ELR (cell line): Measurements from ENCODE around the gene BEND6.
A peak's percentile ranks its signal among the peaks of the same experiment; 100 is the strongest.
"Not testable (repeated sequence)": the region's sequence is repeated elsewhere in the genome, so short reads cannot be mapped to it uniquely, and the experiment has no call there.

Source experiments
- DNase-seq: peaks from one replicate; pipeline ENCODE4 v3.0.0-alpha.2; 2015; ENCODE audit warnings: low read depth

The BEND6 gene

DNA sequence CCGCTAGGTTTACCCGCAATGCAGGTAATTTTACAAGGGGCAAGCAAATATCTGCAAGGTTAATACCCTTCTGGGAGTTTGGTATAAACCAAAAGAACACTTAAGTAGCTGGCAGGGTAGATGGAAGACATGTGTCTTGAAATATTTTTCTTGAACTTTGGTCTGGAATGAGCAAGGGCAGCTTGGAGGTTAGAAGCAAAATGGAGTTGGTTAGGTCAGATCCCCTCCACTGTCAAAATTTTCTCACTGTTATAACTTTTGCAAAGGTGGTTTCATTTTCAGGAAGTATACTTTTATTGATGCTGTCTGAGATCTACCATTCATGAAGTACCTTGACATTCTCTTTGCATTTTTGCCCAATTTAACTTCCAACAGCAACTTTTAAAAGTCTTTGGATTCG lies 78.3 kb downstream of the BEND6 start:
- DNase-seq = no peak

DNA sequence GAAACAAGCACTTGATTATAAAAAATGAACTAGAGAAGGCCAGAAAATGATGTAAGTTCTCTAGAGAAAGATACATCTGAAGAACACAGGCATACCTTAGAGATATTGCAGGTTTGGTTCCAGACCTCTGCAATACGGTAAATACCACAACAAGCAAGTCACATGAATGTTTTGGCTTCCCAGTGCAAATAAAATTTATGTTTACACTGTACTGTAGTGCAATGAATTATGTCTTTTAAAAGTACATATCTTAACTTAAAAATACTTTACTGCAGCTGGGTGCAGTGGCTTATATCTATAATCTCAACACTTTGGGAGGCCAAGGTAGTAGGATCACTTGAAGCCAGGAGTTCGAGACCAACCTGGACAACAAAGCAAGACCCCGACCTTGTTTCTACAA lies 80.6 kb downstream of the BEND6 start:
- no peak for DNase-seq

DNA sequence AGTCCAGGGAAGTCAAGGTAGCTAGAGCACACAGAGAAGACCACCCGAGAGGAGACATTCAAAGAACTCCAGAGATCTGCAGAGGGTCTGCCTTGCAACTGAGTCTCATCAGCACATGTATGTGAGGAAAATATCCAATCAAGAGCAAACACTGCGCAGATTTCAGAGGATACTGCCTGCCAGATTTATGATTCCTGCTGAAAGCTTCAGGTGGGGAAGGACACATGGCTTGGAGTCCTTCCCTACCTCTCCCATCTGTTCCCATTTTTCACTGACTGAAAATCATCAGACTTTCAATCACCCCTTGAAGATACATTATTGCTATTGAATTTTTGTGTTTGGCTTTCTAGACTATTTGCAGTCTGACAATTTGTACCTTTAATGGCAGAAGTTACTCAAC lies 84.0 kb downstream of the BEND6 start:
- no peak for DNase-seq

DNA sequence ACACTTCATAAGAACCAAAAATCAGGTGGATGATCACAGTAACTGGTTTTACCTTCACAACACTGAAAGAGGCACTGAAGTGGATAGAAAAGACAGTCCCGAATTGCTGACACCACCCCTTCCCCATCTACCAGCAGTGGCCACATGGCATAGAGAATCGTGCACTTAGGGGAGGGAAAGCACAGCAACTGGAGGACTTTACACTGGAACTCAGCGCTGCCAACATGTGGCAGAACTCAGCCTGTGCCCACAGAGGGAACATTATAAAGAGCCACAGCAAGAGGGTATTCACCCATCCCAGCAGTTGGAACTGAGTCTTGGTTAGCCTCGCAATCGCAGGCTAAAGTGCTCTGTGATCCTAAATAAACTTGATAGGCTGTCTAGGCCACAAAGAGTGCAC lies 85.1 kb downstream of the BEND6 start:
- peak; percentile 28 for DNase-seq

DNA sequence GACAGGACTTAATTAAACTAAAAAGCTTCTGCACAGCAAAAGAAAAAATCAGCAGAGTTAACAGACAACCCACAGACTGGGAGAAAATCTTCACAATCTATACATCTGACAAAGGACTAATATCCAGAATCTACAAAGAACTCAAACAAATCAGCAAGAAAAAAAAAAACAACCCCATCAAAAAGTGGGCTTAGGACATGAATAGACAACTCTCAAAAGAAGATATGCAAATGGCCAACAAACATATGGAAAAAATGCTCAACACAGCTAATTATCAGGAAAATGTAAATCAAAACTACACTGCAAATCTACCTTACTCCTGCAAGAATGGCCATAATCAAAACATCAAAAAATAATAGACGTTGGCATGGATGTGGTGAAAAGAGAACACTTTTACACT lies 89.2 kb downstream of the BEND6 start:
- DNase-seq = not testable (repeated sequence)

DNA sequence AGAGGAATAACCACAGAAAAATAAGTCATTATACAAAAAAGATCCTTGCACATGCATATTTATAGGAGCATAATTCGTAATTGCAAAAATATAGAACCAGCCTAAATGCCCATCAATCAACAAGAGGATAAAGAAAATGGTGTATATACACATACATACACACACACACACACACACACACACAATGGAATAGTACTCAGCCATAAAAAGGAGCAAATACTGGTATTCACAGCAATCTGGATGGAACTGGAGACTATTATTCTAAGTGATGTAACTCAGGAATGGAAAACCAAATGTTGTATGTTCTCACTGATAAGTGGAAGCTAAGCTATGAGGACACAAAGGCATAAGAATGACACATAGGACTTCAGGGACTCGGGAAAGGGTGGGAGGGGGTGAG lies 89.7 kb downstream of the BEND6 start:
- DNase-seq = no peak

DNA sequence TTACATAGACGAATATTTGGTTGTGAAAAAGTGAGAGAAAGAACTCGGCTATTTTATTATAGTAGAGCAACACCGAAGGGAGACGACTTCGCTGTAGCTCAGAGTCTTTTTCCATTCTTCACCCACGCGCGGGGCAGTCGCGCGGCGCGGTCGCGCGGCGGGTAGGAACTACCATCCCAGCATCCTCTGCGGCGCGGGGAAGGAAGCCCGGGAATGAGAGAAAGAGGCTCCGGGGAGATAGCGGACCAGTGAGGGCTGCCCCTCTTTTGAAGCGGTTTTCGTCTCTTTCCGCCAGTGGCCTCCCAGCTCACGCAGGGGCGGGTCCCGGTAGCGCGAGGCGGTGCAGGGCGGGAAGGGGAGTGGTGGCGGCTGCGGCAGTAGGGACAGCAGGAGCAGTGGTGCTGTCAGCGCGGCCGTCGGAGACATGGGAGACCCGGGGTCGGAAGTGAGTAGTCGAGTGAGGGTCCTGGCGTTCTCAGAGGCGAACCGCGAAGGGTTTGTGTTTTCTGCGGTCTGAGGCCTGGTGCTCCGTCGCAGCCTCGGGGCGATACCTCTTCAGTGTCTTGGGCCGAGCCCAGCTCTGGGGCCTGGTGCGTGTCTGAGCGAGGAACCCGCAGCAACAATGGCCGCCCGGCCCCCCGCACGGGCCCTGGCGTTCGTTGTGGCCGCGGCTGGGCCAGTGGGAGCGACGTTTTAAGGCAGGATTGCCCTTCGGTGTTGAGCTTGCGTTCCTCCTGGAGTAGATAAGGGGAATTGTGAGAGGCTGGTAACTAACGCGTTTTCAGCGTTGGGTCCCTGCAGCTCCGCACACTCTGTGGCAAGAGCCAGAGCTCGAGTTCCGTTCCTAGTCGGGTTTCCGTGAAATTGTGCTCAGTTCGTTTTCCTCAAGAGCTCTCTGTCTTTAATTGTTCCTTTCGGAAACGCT lies 91.7 kb downstream of the BEND6 start, which contains the start of gene KIAA1586:
TSS of gene KIAA1586 (plus strand) at position 362 of the 925 bp plus-strand sequence. CDS start at position 425, 63 bp downstream.
- DNase-seq = peak; percentile 96

DNA sequence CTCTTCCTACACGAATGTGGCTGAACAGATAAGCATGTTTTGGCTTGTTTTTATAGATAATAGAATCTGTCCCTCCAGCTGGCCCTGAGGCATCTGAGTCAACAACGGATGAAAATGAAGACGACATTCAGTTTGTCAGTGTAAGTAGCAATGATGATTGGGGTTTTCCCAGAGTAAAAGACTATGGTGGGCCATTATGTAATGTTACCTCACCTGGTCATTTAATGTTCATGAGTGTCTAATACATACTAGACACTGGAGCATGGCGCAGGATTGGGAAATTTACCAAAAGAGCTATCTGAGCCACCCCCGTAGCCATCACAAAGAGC lies 92.3 kb downstream of the BEND6 start:
- DNase-seq = not testable (repeated sequence)

DNA sequence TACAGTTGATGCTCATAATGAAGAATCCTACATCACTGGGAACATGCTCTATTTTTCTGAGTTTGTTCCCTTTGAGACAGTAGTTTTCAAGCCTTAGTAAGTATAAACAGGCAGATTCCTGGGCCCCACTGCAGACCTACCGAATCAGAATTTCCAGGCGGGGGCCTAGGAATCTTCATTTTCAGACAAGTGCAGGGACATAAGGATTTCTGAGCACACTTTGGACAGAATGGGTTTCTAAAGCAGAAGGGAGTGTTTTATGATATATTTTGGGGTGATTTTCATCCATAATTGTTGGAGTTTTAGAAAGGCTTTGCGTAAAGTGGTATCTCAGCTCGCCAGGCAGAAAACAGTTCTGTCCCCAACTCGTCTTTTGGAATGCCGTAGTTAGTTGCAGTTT lies 93.0 kb downstream of the BEND6 start:
- DNase-seq = not testable (repeated sequence)

DNA sequence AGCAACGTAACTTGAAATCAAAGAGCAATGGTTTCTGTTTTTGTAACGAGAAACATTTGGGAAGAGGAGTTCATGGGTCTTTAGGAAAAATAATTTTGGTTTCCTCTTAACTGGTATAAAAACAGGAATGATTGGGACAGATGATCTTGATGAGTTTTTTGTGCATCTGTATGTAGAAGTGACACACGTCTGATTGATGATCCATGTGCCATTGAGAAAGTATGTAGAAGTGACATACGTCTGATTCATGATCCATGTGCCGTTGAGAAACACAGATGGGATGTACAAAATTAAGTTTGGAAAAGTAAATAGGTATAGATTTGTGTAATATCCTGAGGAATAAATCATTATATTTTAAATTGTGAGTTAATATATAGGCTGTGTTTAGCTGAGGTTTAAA lies 93.7 kb downstream of the BEND6 start:
- DNase-seq = peak; percentile 58

DNA sequence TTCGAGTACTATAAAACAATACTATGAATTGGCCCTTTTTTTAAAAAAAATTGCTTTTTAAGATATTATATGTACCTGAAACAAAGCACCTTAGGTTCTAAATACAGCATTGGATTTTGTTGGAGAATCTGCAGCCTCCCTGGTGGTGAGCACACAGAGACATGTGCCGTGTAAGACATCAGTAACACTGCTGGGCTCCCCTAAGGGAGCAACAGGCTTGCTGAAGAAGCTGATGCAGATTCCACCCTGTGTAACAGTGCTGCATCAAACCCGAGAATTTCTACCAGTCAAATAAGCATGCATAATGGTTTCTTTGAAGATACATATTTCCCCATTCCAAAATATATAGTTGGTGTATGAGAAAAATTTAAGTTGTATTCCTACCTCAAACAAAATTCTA lies 108.9 kb downstream of the BEND6 start:
- DNase-seq = no peak

DNA sequence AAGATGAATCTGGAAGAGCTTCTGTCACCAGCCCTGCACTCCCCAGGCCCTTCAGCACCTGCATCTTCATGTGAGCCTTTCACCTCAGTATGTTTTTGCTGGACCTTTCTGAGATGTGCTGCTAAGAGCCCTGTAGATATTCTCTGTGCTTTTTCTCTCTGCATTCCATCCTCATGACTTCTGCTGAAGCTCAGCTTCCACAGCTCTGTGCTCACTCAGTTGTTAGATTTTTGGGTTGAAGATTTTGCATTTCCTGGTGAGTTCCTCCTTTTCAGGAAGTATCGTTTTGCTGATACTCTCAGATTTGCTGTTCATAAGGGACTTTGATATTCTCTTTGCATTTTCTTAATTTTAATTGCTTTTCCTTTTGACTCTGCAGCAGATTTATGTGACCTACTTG lies 109.9 kb downstream of the BEND6 start:
- peak; percentile 41 for DNase-seq

DNA sequence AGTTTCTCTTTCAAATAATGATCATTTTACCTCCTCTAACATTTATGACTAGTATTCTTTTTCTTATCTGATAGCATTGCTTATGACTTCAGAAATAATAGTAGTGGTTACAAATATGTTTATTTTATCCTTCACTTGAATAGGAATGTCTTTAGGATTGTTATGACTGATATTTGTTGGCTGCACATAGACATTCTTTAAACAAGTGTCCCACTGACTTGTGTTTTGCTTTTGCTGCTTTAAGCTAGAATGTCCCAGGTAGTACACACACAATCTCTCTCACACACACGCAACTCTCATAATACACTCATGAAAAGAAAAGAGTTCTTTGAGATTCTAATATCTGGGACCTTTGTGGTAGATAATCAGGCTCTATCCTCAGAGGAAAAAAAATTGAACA lies 113.2 kb downstream of the BEND6 start:
- no peak for DNase-seq

DNA sequence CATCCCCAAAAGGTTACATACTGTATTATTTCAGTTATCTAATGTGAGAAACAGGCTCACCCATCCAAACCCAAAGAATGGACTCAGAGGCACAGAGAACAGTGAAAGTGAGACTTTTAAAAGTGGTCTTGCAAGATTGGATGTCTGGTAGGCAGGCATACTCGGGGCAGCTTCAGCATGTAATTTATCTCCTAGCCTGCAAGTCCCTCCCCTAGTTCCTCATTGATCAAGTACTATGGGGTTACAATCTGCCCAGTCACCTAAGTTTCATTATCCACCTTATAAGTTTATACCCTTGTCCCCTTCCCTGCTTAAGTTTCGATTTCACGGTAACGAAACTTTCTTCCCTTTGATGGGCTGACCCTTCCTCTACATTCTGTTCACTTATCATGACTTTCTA lies 114.3 kb downstream of the BEND6 start:
- DNase-seq = no peak

DNA sequence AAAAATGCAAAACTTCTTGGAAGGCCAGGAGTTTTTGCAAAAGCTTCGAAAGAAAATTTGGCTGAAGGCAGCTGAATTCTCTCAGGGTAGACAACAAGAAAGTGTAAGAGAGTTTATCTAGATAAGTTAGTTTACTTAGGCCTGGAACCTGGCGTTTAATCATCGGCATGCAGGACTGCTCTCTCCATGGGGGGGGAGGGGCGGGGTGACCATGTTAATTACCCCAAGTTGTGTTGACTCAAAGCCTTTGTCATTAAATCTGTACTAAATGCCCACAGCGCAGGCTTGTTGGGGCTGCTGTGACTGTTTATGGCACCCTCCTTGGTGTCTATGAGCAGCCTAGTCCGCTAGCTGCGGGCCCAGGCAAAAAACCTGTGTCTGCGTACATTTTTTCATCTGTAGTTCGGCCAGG lies 115.0 kb downstream of the BEND6 start:
- no peak for DNase-seq

DNA sequence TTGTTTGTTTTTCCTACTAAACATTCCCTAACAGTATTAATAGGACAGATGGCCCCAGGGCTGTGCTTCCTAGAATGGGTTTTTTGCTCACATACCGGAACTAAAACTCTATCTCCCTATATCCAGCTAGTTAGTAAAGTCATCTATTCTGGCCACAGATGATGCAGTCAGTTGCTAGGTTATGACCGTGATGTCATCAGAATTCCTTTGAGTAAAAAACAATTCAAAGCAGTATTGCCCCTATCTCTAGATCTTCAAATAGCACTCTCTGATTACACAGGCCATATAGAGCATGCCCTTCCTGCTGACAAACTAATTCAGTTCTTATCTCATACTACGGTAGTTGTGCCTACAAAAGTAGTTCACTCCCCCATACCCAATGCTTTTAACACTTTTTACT lies 117.2 kb downstream of the BEND6 start:
- no peak for DNase-seq

DNA sequence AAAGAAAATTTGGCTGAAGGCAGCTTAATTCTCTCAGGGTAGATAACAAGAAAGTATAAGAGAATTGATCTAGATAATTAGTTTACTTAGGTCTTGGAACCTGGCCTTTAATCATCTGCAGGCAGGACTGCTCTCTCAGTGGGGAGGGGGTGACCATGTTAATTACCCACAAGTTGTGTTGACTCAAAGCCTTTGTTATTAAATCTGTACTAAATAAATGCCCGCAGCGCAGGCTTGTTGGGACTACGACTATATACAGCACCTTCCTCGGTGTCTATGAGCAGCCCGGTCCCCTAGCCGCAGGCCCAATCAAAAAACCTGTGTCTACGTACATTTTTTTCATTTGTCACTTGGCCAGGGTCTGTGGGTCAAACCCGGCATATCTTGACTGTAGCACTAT lies 119.5 kb downstream of the BEND6 start:
- no peak for DNase-seq

DNA sequence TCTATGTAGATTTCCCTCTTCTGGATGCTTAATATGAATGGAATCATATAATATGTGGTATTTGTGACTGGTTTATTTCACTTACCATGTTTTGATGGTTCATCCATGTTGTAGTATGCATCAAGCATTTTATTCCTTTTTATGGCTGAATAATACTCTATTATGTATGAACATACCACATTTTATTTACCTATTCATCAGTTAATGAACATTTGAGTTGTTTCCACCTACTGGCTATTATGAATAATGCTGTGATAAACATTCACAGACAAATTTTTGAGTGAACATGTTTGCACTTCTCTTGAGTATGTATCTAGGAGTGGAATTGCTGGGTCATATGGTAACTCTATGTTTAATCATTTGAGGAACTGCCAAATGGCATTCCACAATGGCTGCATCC lies 120.2 kb downstream of the BEND6 start:
- DNase-seq = peak; percentile 15
